ENCODE results near the gene FOXP1.

The FOXP1 gene

DNA sequence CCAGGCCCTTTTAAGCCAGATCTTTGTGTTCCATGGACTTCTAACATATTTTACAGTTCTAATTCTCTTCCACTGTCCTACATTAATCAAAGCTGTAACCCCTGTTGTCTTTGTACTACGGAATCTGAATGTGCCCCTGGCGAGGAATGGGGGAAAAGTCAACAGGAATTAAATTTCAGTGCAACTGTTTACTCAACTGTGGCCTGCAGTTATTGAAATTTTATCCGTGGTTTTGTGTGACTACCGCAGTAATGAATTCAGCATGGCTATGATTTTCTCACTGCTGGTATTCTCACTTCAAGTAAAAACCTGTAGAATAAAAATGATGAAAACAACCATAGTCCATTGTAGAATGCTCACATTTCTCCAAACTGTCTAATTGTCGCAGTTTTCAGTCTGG lies 388.0 kb downstream of the FOXP1 start:
- Histone ChIP-seq H3K27ac (no peak overlapping the region), H3K36me3 (no peaks in the 10 kb centered on the region), H3K27me3 (ENCODE audit: insufficient read depth, low read depth, severe bottlenecking) (no peaks in the 10 kb centered on the region), H3K9me3 (ENCODE audit: severe bottlenecking) (no peaks in the 10 kb centered on the region), H3K4me3 (ENCODE audit: low read depth, low read length) (no peak overlapping the region)
- no peak for DNase-seq
- TF ChIP-seq, protein P1, sequence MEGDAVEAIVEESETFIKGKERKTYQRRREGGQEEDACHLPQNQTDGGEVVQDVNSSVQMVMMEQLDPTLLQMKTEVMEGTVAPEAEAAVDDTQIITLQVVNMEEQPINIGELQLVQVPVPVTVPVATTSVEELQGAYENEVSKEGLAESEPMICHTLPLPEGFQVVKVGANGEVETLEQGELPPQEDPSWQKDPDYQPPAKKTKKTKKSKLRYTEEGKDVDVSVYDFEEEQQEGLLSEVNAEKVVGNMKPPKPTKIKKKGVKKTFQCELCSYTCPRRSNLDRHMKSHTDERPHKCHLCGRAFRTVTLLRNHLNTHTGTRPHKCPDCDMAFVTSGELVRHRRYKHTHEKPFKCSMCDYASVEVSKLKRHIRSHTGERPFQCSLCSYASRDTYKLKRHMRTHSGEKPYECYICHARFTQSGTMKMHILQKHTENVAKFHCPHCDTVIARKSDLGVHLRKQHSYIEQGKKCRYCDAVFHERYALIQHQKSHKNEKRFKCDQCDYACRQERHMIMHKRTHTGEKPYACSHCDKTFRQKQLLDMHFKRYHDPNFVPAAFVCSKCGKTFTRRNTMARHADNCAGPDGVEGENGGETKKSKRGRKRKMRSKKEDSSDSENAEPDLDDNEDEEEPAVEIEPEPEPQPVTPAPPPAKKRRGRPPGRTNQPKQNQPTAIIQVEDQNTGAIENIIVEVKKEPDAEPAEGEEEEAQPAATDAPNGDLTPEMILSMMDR (IDR thresholded peaks at IDR 0.05; ENCODE audit: low read depth, low read length): no peak

DNA sequence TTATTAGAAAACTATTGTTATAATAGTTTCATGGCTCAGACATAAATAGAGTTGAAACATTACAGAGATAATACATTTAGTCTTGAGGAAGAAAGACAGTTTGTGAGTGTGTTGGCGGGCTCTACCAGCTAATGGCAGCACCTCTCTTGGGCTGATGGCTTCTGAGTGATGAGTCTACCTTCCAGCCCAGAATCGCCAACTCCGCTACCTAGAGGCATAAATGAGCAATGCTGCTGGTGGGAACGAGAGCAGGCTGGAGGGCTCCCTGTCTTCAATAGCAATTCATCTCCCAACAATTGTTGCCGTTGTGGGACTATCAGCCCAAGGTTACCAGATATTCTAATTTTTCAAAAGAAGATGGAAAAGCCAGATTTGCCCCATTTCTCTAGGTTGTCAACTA lies 388.7 kb downstream of the FOXP1 start:
- Histone ChIP-seq H3K27ac (no peak overlapping the region), H3K9me3 (ENCODE audit: severe bottlenecking) (no peaks in the 10 kb centered on the region), H3K4me3 (ENCODE audit: low read depth, low read length) (no peak overlapping the region), H3K36me3 (no peaks in the 10 kb centered on the region), H3K27me3 (ENCODE audit: insufficient read depth, low read depth, severe bottlenecking) (no peaks in the 10 kb centered on the region)
- TF ChIP-seq, protein P1 (IDR thresholded peaks at IDR 0.05; ENCODE audit: low read depth, low read length): no peak
- DNase-seq: no peak

- Histone ChIP-seq H3K36me3 (no peaks in the 10 kb centered on the region), H3K9me3 (ENCODE audit: severe bottlenecking) (no peaks in the 10 kb centered on the region), H3K4me3 (ENCODE audit: low read depth, low read length) (no peak overlapping the region), H3K27me3 (ENCODE audit: insufficient read depth, low read depth, severe bottlenecking) (no peaks in the 10 kb centered on the region), H3K27ac (no peak overlapping the region)
- no peak for DNase-seq
- TF ChIP-seq, protein P1 (IDR thresholded peaks at IDR 0.05; ENCODE audit: low read depth, low read length): no peak
Observed at GRCh38 chr3:71191031-71191482, 392.5 kb downstream of the FOXP1 start.

GRCh38 chr3:71189480-71189879 lies 394.0 kb downstream of the FOXP1 start:
- DNase-seq: no peak
- Histone ChIP-seq H3K27ac (no peak overlapping the region), H3K27me3 (ENCODE audit: insufficient read depth, low read depth, severe bottlenecking) (no peaks in the 10 kb centered on the region)

GRCh38 chr3:71187715-71188114 lies 395.8 kb downstream of the FOXP1 start:
- no peak overlapping the region for H3K27ac ChIP-seq
- no peaks in the 10 kb centered on the region for H3K27me3 ChIP-seq (ENCODE audit: insufficient read depth, low read depth, severe bottlenecking)
- TF ChIP-seq, protein P1 (IDR thresholded peaks at IDR 0.05; ENCODE audit: low read depth, low read length): no peak

More at GRCh38 chr3:71189480-71189879, 394.0 kb downstream of the FOXP1 start:
- Histone ChIP-seq H3K9me3 (ENCODE audit: severe bottlenecking) (no peaks in the 10 kb centered on the region), H3K36me3 (no peaks in the 10 kb centered on the region), H3K4me3 (ENCODE audit: low read depth, low read length) (no peak overlapping the region)
- TF ChIP-seq, protein P1 (IDR thresholded peaks at IDR 0.05; ENCODE audit: low read depth, low read length): no peak

DNA sequence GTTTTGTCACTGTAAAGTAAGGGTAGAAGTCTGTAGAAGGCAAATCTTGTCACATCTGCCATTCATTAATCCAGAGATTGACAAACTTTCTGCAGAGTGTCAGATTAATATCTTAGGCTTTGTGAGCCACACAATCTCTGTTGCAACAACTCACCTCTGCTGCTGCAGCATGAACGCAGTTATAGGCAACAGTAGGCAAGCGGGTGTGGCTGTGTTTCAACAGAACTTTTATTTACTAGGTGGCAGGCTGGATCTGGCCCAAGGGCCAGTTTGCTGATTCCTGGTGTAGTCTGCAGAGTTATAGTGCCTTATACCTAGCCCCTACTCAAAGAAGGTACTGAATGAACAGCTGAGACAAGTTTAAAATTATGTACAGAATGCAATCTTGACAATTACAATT lies 396.7 kb downstream of the FOXP1 start:
- Histone ChIP-seq H3K27me3 (ENCODE audit: insufficient read depth, low read depth, severe bottlenecking) (no peaks in the 10 kb centered on the region), H3K4me3 (ENCODE audit: low read depth, low read length) (no peak overlapping the region), H3K27ac (no peak overlapping the region), H3K9me3 (ENCODE audit: severe bottlenecking) (no peaks in the 10 kb centered on the region), H3K36me3 (no peaks in the 10 kb centered on the region)
- TF ChIP-seq, protein P1 (IDR thresholded peaks at IDR 0.05; ENCODE audit: low read depth, low read length): no peak
- no peak for DNase-seq

More at GRCh38 chr3:71187715-71188114, 395.8 kb downstream of the FOXP1 start:
- Histone ChIP-seq H3K9me3 (ENCODE audit: severe bottlenecking) (no peaks in the 10 kb centered on the region), H3K4me3 (ENCODE audit: low read depth, low read length) (no peak overlapping the region), H3K36me3 (no peaks in the 10 kb centered on the region)
- DNase-seq: no peak

All from WERI-Rb-1 (cell line).